RWPE2 (cell line): ENCODE measurements around the gene TRERF1.
"Not testable (repeated sequence)": the region's sequence is repeated elsewhere in the genome, so short reads cannot be mapped to it uniquely, and the experiment has no call there.

ENCODE experiments used
- ATAC-seq: fragments of 200-7000 bp; cut with Tn5 transposase; 3 replicates; pipeline ENCODE4 v1.9.1; 2021; ENCODE audit warnings: low read depth
- DNase-seq: peaks from one replicate; pipeline ENCODE4 v3.0.0-alpha.2; 2020; ENCODE audit warnings: low spot score
- H3K27ac ChIP-seq: fragments of 450-650 bp; 2 replicates; pipeline ENCODE4 v1.5.1; 2017; ENCODE audit warnings: mild to moderate bottlenecking; ENCODE audit not compliant: poor library complexity, severe bottlenecking
- H3K27me3 ChIP-seq: fragments of 250-450 bp; sonication (Bioruptor Pico); 2 replicates; pipeline ENCODE4 v1.5.1; 2021; ENCODE audit warnings: mild to moderate bottlenecking, moderate library complexity; ENCODE audit not compliant: insufficient read depth, poor library complexity, severe bottlenecking
- H3K36me3 ChIP-seq: fragments of 250-450 bp; sonication (Bioruptor Pico); 2 replicates; pipeline ENCODE4 v1.5.1; 2020; ENCODE audit warnings: low read depth, mild to moderate bottlenecking, moderate library complexity
- H3K4me1 ChIP-seq: fragments of 250-450 bp; sonication (Bioruptor Pico); 2 replicates; pipeline ENCODE4 v1.5.1; 2021; ENCODE audit warnings: mild to moderate bottlenecking, moderate library complexity; ENCODE audit not compliant: insufficient read depth, poor library complexity, severe bottlenecking
- H3K4me3 ChIP-seq: fragments of 250-450 bp; sonication (Bioruptor Pico); 2 replicates; pipeline ENCODE4 v1.5.1; 2021; ENCODE audit warnings: mild to moderate bottlenecking, moderate library complexity; ENCODE audit not compliant: severe bottlenecking
- H3K9me3 ChIP-seq: fragments of 250-450 bp; sonication (Bioruptor Pico); 2 replicates; pipeline ENCODE4 v1.5.1; 2021; ENCODE audit warnings: mild to moderate bottlenecking, moderate library complexity; ENCODE audit not compliant: severe bottlenecking
- CTCF ChIP-seq: fragments of 450-650 bp; IDR thresholded peaks from one replicate; pipeline ENCODE4 v1.5.1; 2017; ENCODE audit warnings: mild to moderate bottlenecking, moderate library complexity; ENCODE audit not compliant: poor library complexity, severe bottlenecking

TRERF1 gene

DNA sequence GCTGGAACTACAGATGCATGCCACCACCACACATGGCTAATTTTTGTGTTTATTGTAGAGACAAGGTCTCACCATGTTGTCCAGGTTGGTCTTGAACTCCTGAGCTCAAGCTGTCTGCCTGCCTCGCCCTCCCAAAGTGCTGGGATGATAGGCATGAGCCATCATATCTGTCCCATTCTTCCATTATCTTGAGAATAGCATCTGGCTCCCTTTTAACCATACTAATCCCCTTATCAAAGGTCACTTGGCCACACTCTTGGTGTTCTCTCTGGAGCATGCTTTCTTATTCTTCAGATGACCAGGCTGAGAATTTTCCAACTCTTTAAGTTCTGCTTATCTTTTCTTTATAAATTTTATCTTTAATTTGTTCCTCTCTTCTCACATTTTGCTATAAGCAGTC is 15.9 kb upstream of the TRERF1 start:
- no peaks in the 10 kb centered on the region for H3K27me3 ChIP-seq
- H3K27ac ChIP-seq, result no peak overlapping the region
- H3K9me3 ChIP-seq, result peaks cover 3% of the 10 kb centered on the region
- TF ChIP-seq CTCF, result no peak
- H3K4me1 ChIP-seq, result no peaks in the 10 kb centered on the region
- no peaks in the 10 kb centered on the region for H3K36me3 ChIP-seq
- DNase-seq (no peak), ATAC-seq (no peak)
- H3K4me3 ChIP-seq, result no peak overlapping the region

GRCh38 chr6:42466470-42466869 is 14.7 kb upstream of the TRERF1 start:
- not testable (repeated sequence) for H3K36me3 ChIP-seq, H3K9me3 ChIP-seq, ATAC-seq, DNase-seq, H3K4me1 ChIP-seq, H3K27ac ChIP-seq, H3K4me3 ChIP-seq, H3K27me3 ChIP-seq

- Histone ChIP-seq H3K36me3 (no peaks in the 10 kb centered on the region), H3K4me3 (no peak overlapping the region), H3K27me3 (no peaks in the 10 kb centered on the region), H3K4me1 (no peaks in the 10 kb centered on the region), H3K9me3 (no peaks in the 10 kb centered on the region), H3K27ac (no peak overlapping the region)
- ATAC-seq (no peak), DNase-seq (no peak)
- TF ChIP-seq CTCF, result no peak
Measured at GRCh38 chr6:42462474-42462972, 10.8 kb upstream of the TRERF1 start.

DNA sequence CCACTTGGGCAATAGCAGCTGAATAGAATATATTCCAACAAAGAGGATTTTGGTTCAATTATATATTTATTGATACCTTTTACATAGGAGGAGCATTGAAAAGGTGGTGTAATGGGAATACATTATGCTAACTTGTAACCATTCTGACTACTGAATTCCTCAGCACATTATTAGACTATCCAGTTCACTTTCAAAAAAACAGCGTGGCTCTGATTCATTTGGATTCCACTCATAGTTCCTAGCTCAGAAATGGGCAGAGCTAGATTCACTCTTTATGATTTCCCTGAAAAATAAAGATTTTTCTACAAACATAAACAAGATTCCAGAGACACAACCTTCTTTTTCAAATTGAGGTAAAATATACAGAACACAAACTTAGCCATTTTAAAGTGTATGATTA is 9.2 kb upstream of the TRERF1 start:
- no peaks in the 10 kb centered on the region for H3K36me3 ChIP-seq
- TF ChIP-seq CTCF, result no peak
- no peak overlapping the region for H3K4me3 ChIP-seq
- no peak overlapping the region for H3K27ac ChIP-seq
- ATAC-seq, result no peak
- H3K9me3 ChIP-seq, result no peaks in the 10 kb centered on the region
- no peaks in the 10 kb centered on the region for H3K4me1 ChIP-seq
- DNase-seq, result no peak
- H3K27me3 ChIP-seq, result no peaks in the 10 kb centered on the region

- Histone ChIP-seq H3K27me3 (no peaks in the 10 kb centered on the region), H3K9me3 (no peaks in the 10 kb centered on the region)
Measured at GRCh38 chr6:42459888-42460287, 8.2 kb upstream of the TRERF1 start.

More at GRCh38 chr6:42459888-42460287, 8.2 kb upstream of the TRERF1 start:
- DNase-seq (no peak), ATAC-seq (no peak)
- Histone ChIP-seq H3K4me1 (no peaks in the 10 kb centered on the region), H3K36me3 (no peaks in the 10 kb centered on the region), H3K27ac (no peak overlapping the region), H3K4me3 (no peak overlapping the region)
- no peak for TF ChIP-seq CTCF
